GM21723 (cell line): ENCODE results near the gene KIF7.

Experiments used
- ATAC-seq: cut with Tn5 transposase; IDR thresholded peaks from one replicate; pipeline ENCODE4 v1.9.1; 2021; ENCODE audit warnings: mild to moderate bottlenecking, moderate library complexity; ENCODE audit not compliant: unreplicated experiment

KIF7 gene

GRCh38 chr15:89648106-89649012 is 6.9 kb downstream of the KIF7 start:
- ATAC-seq: no peak

GRCh38 chr15:89647191-89647851 is 7.9 kb downstream of the KIF7 start:
- peak; percentile 66 for ATAC-seq

- no peak for ATAC-seq
Observed at GRCh38 chr15:89646416-89647141, 8.7 kb downstream of the KIF7 start.

GRCh38 chr15:89645680-89646079 is 9.6 kb downstream of the KIF7 start:
- no peak for ATAC-seq

GRCh38 chr15:89642106-89642505 is 13.2 kb downstream of the KIF7 start:
- no peak for ATAC-seq

GRCh38 chr15:89641053-89641452 is 14.2 kb downstream of the KIF7 start:
- ATAC-seq: no peak

- ATAC-seq: no peak
Observed at GRCh38 chr15:89640245-89640644, 15.0 kb downstream of the KIF7 start.

GRCh38 chr15:89633585-89633984 is 21.7 kb downstream of the KIF7 start:
- no peak for ATAC-seq

GRCh38 chr15:89632563-89633430 is 22.5 kb downstream of the KIF7 start:
- no peak for ATAC-seq

- ATAC-seq: no peak
Observed at GRCh38 chr15:89631902-89632264, 23.4 kb downstream of the KIF7 start.

- no peak for ATAC-seq
Observed at GRCh38 chr15:89630974-89631901, 24.0 kb downstream of the KIF7 start.

- no peak for ATAC-seq
Observed at GRCh38 chr15:89630260-89630659, 25.0 kb downstream of the KIF7 start.

GRCh38 chr15:89629829-89630228 is 25.4 kb downstream of the KIF7 start:
- ATAC-seq: no peak

GRCh38 chr15:89628806-89629715 is 26.2 kb downstream of the KIF7 start:
- ATAC-seq: no peak

GRCh38 chr15:89628301-89628700 is 27.0 kb downstream of the KIF7 start:
- no peak for ATAC-seq

- no peak for ATAC-seq
Observed at GRCh38 chr15:89627256-89627970, 27.9 kb downstream of the KIF7 start.

- no peak for ATAC-seq
Observed at GRCh38 chr15:89625716-89626115, 29.6 kb downstream of the KIF7 start.

- no peak for ATAC-seq
Observed at GRCh38 chr15:89623165-89623564, 32.1 kb downstream of the KIF7 start.
